DLD1 (cell line): Measurements from ENCODE around the gene NFIC.
"Not testable (repeated sequence)": the region's sequence is repeated elsewhere in the genome, so short reads cannot be mapped to it uniquely, and the experiment has no call there.

Experiments
- in situ Hi-C: cut with HindIII; loops from 2 replicates; pipeline ENCODE4 v1.10.0; 2017; ENCODE audit warnings: low sequenced_read_pairs

The NFIC gene

GRCh38 chr19:3370728-3371591 is 4.6 kb downstream of the NFIC start:
- in situ Hi-C loops: no loop called here

DNA sequence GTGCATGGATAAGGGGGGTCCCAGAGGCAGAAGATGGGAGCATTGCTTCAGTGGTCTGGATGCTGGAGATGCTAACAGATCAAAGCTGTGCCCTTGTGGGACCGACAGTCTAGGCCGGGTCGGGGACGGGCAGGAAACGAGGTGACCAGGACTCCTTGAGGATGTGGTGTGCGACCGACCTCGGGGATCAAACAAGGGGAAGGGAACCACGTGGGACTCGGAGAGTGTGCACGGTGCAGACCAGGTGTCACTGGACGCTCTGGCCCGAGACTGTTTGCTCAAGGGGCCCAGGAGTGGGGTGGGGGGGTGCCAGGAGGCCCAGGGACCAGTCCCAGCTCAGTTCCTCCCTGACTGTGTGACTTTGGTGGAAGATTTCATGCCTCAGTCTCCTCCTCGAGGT is 6.0 kb downstream of the NFIC start:
- in situ Hi-C loops: no loop called here

DNA sequence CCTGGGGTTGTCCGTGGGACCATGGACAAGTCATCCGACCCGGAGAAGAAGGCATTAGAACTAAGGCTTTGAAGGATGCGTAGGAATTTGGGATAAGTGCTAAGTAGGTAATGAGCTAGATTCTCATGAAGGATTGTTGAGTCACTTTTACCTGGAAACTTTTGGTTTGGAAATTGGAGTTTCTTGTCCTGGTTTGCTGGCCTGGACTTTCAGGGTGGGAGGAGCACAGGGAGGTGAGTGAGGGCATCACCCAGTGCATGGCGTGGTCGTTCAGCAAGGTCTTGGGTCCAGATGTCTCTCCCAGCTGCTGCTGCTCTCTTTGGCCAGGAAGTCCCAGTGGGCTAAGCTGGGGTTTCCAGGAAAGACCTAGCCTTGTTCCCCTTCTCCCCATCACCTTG is 7.6 kb downstream of the NFIC start:
- in situ Hi-C loops: no loop called here

DNA sequence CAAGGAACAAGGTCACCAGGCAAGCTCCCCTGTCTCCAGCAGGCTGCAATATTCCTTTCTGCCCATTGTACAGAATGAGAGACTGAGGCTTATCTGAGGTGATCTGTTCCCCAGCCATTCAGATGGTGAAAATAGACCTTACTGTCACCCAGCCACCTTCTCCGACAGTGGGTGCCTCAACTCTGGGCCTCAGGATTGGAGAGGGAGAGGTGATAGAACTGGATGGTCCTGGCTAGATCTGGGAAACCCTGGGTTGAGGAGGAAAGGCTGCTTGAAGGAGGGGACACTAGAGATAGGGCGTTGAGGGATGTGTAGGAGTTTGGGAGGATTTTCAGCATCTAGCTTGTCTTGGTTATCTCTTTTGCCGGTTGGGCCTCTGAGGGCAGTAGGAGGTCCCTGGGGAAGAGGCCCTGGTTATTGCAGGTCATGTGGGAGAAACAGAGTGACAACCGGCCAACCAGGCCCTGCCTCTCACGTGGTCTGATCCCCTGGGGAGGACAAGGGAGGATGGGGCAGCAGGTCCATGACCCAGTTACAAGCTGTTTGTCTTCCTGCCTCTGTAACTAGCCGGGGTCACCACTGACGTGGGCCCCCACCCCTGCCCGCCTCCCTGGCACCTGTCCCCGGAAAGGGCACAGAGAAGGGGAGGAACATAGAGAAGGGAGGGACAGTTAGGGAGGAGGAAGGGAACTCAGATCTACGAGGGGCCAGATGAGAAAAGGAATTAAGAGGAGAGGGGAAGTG is 8.2 kb downstream of the NFIC start:
- in situ Hi-C loops: no loop called here

DNA sequence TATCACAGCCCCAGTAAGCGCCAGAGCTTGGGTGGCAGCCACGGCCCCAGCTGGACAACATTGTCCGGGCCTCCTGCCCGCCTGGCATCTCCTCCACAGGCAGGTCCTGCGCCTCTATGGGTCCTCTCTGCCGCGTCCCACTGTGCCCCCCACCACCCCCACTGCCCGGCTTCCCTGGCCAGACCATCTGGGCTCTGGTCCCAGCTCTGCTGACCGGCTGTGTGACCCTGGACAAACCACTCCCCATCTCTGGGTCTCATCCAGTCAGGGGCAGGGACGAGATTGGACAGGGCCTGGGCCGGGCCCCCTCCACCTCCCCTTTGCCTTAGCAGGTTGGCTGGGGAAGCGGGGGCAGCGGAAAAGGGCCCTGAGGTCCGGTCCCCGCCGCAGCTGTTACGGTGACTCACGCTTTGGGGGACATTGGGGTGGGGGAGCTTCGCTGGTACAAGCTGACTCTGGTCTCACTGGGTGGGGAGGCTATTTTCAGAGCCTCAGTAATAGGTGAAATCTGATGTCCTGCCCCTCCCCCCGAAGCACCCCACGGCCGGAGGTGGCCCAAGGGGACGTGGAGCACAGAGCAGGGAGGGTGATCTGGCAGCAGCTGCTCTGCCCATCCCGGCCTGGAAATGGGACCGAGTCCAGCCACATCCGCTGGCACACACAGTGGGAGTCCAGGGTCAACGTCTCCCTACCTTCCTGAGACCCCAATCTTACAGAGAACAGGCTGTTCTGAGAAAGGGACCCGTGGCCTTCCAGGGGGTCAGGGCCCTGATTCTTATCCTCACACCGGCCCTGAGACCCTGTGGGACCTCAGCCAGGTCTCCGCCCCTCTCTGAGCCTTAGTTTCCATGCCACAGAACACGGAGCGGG is 9.1 kb downstream of the NFIC start:
- in situ Hi-C loops: no loop called here

- in situ Hi-C loops: not testable (repeated sequence)
Measured at GRCh38 chr19:3376091-3376455, 9.7 kb downstream of the NFIC start.

GRCh38 chr19:3378352-3379150 is 12.2 kb downstream of the NFIC start:
- in situ Hi-C loops: no loop called here

- in situ Hi-C loops: no loop called here
Measured at GRCh38 chr19:3380829-3381228, 14.4 kb downstream of the NFIC start.

DNA sequence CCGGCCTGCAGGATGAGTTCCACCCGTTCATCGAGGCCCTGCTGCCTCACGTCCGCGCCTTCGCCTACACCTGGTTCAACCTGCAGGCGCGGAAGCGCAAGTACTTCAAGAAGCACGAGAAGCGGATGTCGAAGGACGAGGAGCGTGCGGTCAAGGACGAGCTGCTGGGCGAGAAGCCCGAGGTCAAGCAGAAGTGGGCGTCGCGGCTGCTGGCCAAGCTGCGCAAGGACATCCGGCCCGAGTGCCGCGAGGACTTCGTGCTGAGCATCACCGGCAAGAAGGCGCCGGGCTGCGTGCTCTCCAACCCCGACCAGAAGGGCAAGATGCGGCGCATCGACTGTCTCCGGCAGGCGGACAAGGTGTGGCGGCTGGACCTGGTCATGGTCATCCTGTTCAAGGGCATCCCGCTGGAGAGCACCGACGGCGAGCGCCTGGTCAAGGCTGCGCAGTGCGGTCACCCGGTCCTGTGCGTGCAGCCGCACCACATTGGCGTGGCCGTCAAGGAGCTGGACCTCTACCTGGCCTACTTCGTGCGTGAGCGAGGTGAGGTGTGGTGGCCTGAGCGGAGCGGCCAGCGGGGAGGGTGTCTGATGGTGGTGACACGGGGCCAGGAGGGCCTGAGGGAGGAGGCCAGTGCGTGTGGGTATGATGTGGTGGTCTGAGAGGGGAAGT is 15.5 kb downstream of the NFIC start:
- in situ Hi-C loops: no loop called here

DNA sequence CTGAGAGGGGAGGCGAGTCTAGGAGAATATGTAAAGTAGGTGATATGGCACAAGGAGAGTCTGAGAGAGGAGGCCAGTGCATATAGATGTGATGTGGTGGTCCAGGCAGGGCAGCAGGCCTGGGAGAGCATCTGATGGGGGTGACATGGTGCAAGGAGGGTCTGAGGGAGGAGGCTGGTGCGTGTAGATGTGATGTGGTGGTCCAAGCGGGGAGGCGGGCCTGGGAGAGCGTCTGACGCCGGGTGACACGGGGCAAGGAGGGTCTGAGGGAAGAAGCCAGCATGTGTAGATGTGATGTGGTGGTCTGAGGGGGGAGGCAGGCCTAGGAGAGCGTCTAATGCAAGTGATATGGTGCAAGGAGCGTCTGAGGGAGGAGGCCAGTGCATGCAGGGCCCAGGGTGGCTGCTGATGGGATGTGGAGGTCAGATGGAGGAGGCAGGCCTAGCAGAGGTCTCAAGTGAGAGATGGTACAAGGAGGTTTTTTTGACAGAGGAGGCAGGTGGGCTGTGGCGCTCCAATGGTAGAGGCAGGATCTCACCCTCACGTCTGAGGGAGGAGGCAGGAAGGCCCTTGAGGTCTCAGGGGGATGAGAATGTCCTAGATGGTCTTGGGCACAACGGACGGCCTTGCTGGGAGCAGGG is 16.2 kb downstream of the NFIC start:
- in situ Hi-C loops: no loop called here

- in situ Hi-C loops: no loop called here
Measured at GRCh38 chr19:3383121-3383722, 16.8 kb downstream of the NFIC start.

DNA sequence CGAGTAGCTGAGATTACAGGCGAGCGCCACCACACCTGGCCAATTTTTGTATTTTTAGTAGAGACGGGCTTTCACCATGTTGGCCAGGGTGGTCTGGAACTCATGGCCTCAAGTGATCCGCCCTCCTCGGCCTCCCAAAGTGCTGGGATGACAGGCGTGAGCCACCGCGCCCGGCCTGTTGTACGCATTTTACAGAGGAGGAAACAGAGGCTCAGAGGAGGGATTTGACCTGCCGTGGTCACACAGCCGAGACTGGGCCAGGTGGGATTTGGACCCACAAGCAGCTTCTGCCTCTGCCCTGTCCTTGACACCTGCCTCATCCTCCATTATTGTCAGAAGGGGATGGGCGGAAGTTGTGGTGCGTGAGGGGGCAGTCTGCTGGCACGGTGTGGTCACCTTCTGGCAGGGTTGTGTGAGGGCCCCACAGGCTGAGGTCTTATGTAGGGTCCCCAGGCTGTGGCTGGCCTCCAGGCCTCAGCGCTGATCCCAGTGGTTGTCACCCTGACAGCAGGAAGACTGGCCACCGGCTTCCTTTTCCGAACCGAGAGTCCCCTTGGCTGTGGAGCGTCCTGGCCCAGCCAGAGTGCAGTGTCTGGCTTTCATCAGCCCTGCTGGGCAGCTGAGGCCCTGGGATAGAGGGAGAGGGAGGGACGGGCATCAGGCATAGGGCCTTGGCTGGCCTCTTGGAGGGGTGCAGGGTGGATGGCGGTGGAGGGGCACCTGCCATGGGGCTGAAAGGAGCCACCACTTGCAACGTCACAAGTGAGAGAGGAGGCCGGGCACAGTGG is 20.3 kb downstream of the NFIC start:
- in situ Hi-C loops: no loop called here

- in situ Hi-C loops: no loop called here
Measured at GRCh38 chr19:3387645-3388589, 21.5 kb downstream of the NFIC start.

DNA sequence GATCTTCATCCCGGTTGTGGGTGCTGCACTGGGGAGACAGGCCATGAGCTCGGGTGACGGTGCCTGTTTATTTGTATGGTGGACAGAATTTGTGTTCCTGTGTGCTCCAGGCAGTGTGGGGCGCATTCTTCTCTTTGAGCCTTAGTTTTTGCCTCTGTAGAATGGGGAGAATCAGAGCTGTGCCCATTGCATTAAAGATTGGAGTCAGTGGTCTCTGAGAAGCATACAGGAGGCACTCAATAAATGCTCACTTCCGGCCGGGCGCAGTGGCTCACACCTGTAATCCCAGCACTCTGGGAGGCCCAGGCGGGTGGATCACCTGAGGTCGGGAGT is 23.0 kb downstream of the NFIC start:
- in situ Hi-C loops: no loop called here

DNA sequence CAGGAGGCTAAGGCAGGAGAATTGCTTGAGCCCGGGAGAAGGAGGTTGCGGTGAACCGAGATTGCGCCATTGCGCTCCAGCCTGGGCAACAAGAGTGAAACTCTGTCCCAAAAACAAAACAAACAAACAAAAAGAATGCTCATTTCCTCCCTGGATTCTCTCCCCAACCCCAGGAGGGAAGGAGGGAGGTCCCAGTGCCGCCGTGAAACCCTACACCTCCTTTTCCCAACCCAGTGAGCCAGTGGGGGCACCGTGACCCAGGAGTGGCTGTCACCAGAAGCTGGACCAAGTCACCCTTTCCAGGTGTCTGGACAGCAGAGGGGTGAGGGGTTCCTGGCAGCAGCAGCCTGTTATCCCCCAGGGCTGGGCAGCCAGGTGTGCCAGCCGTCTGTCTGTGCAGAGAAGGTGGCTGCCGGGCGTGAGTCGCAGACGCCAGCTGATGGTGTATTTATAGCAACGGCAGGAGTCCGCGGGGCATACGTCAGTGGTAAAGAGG is 23.5 kb downstream of the NFIC start:
- in situ Hi-C loops: no loop called here

DNA sequence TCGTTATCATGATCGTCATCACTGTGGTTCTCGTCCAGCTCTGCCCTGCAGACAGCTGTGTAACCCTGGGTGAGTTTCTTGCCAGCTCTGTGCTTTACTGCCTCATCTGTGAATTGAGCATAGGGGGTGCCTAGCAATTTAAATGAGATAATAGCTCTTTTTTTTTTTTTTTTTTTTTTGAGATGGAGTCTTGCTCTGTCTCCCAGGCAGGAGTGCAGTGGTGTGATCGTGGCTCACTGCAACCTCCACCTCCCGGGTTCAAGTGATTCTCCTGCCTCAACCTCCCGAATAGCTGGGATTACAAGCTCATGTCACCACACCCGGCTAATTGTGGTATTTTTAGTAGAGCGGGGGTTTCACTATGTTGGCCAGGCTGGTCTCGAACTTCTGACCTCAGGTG is 25.5 kb downstream of the NFIC start:
- in situ Hi-C loops: not testable (repeated sequence)

DNA sequence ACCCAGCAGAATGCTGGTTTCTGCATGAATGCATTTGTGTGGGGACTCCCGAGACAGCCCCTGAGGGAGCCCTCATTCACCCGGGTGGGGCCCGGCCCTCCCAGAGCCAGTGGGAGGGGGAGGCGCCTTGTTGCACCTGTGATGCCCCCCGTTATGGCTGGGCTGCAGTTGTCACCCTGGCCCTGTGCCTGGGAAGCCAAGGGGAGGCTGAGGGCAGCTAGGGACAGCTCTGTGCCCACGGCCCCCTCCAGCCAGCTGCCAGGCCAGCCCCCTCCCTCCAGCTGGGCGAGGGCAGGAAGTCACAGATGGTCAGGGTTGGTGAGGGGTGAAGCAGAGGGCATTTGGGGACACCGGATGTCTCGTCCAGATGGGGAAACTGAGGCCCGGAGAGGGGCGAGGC is 26.1 kb downstream of the NFIC start:
- in situ Hi-C loops: no loop called here
